AG09309 (cell line): ENCODE results near the gene TRIM28.
"Not testable (repeated sequence)": the region's sequence is repeated elsewhere in the genome, so short reads cannot be mapped to it uniquely, and the experiment has no call there.

Source experiments
- DNase-seq: peaks from one replicate; pipeline ENCODE4 v3.0.0-alpha.2; 2010; ENCODE audit warnings: low read depth
- H3K4me3 ChIP-seq: 2 replicates; pipeline ENCODE4 v1.5.1; 2011; ENCODE audit warnings: mild to moderate bottlenecking, low read depth, low read length, moderate library complexity; ENCODE audit not compliant: control insufficient read depth
- TF ChIP-seq, protein P1 (sequence below): IDR thresholded peaks from 2 replicates; pipeline ENCODE4 v1.5.1; 2011; ENCODE audit warnings: mild to moderate bottlenecking, low read depth, low read length, inconsistent platforms; ENCODE audit not compliant: insufficient read depth, control insufficient read depth; ENCODE audit errors: missing control alignments

The TRIM28 gene

DNA sequence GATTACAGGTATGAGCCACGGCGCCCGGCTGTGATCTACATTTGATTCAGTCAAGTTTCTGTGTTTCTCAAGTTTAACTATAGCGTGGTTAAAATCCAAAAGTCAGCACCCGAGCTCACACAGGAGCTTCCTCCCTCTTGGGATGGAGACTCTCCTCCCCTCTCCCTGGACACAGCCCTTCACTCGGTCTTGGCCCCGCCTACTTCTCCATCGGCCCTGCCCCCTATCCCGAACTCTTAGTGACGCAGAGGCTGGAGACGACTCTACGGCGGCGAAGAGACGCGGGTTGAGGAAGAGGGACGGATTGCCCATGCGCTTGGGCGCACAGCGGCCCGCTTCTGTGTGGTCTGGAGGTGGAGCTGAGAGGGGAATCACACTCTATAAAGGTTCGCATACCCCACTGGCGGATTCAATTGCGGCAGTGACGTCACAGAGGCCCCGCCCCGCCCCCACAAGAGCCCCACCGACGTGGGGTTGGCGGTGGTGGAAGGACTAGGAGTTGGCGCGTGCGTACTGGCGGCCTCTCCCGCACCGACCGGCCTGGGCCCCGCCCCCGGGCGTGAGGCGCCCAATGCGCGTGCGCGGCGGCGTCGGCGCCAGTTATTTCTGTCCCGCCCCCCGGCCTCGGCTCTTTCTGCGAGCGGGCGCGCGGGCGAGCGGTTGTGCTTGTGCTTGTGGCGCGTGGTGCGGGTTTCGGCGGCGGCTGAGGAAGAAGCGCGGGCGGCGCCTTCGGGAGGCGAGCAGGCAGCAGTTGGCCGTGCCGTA, at the start of gene TRIM28:
TRIM28 (plus strand) TSS at position 239 of the 765 bp plus-strand sequence. CDS start 694 bp downstream, outside the sequence.
- H3K4me3 ChIP-seq = peak within 1 kb of the TSS; percentile 84
- TF ChIP-seq, protein P1, sequence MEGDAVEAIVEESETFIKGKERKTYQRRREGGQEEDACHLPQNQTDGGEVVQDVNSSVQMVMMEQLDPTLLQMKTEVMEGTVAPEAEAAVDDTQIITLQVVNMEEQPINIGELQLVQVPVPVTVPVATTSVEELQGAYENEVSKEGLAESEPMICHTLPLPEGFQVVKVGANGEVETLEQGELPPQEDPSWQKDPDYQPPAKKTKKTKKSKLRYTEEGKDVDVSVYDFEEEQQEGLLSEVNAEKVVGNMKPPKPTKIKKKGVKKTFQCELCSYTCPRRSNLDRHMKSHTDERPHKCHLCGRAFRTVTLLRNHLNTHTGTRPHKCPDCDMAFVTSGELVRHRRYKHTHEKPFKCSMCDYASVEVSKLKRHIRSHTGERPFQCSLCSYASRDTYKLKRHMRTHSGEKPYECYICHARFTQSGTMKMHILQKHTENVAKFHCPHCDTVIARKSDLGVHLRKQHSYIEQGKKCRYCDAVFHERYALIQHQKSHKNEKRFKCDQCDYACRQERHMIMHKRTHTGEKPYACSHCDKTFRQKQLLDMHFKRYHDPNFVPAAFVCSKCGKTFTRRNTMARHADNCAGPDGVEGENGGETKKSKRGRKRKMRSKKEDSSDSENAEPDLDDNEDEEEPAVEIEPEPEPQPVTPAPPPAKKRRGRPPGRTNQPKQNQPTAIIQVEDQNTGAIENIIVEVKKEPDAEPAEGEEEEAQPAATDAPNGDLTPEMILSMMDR = no peak
- DNase-seq = peak; percentile 97

DNA sequence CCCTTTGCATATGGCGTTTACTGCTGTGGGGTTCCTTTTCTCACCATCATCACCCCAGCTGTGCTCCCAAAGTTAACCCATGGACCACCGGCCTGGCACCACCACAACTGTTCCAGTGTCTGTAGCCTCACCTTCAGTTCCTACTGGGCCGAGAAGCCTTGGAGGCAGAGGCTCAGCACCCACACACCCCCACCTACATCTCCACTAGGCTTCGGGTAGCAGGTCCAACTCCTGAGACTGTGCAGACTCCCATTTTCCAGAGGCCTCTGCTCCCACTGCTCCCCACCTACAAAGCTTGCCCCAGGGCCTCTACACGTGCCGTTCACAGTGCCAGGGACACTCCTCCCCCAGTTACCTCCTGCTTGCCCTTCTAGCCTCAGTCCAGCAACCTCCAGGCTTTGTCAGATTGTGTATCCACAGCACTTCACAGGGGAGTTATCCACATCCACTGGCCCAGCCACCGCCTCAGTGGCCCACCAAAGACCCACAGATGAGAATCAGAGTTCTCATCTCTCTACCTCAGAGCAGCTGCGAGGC, 46.2 kb upstream of the TRIM28 start:
- DNase-seq = no peak
- no peak overlapping the region for H3K4me3 ChIP-seq
- TF ChIP-seq, protein P1 = no peak

DNA sequence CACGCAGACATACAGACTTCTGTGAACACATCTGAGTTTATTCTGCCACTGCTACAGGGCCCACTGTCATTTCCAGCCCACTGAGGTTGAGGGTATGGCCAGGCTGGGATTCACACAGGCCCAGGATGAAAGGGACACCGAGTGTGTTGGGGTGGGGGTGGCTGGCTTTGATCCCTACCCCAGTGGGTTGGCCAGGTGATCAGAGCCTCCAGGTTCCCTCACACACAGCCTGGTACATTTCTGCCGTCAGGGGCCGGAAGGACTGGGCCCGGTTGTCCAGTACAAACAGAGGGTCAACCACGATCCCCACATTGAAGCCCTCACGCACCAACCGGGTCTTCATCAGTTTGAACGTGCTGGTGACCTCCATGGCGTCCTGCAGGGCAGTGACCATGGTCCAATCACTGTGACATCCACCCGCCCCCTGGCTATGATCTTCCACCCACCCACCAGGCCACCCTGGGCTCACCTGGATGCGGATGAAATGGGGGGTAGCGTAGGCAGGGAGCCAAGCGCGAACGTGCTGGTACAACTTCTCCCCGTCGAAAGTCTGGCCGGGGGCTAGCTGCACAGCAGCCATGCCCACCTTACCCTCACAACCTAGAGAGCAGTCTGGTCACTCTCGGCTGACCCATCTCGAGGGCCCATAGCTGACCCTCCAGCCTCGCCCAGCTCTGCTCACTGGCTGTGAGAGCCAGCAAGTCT, 45.4 kb upstream of the TRIM28 start:
- TF ChIP-seq, protein P1 = no peak
- no peak for DNase-seq
- H3K4me3 ChIP-seq = peak overlapping the region; percentile 34

DNA sequence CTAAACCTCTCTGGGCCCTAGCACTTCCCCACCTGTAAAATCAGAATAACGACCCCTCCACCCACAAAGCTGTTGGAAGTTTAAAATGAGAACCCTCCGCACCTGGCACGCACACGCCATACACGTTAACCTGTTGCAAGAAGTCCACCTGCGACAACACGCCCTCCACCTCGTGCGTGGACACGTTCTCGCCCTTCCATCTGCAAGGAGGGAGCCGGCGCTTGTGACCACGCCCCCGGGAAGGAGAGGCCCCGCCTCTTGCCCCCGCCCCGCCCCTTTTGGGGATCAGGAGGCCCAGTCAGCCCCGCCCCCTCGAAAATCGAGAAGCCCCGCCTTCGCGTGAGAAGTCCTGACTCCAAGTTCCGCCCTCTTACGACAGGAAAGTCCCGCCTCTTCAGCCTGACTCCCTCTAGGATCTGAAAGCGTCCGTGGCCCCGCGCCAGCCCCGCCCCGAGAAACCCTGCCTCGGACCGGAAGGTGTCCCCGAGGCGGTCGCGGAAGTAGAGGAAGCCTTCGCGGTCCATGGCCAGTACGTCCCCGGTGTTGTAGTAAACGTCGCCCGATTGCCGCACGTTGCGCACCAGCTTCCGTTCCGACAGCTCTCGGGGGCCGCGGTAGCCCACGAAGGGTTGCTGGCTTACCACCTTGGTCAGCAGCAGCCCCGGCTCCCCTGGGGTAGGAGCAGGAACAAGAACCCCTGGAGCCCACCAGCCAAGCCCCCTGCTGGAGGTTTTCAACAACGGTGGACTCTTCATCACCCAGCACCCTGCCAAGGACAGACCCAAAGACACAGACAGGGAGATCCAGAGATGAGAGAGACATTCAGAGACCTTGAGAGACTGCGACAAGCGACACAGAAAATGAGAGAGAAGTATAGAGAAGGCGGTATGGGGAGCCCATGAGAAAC, 44.6 kb upstream of the TRIM28 start:
- peak overlapping the region; percentile 59 for H3K4me3 ChIP-seq
- peak; percentile 94 for DNase-seq
- TF ChIP-seq, protein P1 = peak; percentile 47

DNA sequence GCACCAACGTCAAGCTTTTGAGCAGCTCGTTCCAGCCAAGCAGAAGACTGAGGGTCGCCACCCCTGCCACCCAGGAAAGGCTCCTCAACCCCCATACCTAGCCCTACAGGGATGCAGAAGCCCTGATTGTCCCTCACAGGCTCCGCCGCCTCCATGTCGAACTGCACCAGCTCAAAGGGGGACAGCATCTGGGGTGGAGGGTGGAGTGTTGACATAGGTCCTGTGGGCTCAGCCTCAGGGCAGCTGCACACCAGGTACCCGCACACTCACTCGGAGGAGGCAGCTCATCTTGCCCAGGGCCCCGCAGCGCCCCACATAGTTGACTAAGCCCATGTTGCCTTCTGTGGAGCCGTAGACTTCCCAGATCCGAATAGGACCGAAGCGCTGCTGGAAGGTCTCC, 43.6 kb upstream of the TRIM28 start:
- TF ChIP-seq, protein P1 = no peak
- peak overlapping the region; percentile 59 for H3K4me3 ChIP-seq
- DNase-seq = no peak

DNA sequence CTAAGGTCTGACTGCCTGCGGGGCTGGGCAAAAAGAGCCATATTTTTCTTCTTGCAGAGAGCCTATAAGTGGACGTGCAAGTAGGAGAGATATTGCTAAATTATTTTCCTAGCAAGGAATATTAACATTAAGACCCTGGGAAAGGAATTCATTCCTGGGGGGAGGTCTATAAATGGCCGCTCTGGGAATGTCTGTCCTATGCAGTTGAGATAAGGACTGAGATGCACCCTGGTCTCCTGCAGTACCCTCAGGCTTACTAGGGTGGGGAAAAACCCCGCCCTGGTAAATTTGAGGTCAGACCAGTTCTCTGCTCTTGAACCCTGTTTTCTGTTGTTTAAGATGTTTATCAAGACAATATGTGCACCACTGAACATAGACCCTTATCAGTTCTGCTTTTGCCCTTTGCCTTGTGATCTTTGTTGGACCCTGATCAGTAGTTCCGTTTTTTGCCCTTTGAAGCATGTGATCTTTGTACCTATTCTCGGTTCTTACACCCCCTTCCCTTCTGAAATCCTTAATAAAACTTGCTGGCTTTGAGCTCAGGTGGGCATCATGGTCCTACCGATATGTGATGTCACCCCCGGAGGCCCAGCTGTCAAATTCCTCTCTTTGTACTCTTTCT, 36.2 kb upstream of the TRIM28 start:
- not testable (repeated sequence) for H3K4me3 ChIP-seq, DNase-seq
